Stimulated activated CD4-positive, alpha-beta T cell treated with anti-CD3 and anti-CD28 coated beads, TNF-alpha, amount 100 ng/mL, for 24 hours (primary cell): ENCODE data around the gene UBXN10.
A peak's percentile ranks its signal among the peaks of the same experiment; 100 is the strongest.

Experiments used
- DNase-seq, 3 experiments: peaks; one replicate each; pipeline ENCODE4 v3.0.0-alpha.2; 2020; ENCODE audit warnings: low read depth in 3 of 3

UBXN10 gene, protein sequence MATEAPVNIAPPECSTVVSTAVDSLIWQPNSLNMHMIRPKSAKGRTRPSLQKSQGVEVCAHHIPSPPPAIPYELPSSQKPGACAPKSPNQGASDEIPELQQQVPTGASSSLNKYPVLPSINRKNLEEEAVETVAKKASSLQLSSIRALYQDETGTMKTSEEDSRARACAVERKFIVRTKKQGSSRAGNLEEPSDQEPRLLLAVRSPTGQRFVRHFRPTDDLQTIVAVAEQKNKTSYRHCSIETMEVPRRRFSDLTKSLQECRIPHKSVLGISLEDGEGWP

DNA sequence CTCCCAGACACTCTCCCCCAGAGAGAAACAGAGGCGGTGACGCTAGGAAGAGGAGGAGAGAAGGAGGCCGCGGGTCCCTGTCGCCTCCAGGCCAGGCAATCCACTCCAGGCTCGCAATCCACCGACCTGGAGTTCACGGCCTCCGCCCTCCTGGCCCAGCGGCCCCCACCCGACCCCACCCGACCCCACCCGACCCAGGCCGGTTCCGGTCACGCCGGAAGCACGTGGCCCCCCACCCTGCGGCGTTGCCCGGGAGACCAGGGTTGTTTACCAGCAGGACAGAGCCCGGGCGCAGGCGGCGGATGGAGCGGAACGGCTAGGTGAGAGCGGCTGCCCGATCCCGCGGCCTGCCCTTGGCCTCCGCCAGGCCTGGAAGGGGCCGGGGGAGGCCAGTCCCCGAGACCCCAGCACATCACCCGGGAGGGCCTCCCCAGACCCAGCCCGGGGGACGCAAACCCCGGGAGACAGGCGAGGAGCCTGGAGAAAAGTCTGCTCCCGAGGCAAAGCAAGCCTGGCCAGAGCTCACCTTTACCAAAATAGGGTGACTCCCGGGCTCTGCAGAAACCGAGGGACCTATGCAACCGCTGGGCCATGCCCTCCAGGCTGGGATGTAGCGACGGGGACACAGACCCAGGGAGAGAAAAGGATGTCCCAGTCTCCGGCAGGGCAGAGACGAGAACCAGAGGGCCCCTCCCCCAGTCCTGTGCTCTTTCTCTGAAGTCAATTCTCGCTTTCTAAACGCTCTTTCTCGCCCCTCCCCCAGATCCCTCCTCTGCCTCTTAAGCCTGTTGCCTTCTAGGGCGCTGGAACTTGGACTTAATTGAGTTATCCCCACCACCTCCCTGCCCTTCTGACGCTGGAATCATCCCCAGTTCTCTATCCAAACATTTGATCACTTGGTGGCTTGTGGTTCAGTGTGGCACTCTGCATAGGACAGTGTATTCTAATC is at the start of gene UBXN10, which contains the start of gene PLA2G2C:
Gene UBXN10 (plus strand): TSS at position 263 of the 949 bp plus-strand sequence. CDS start 4,466 bp downstream, outside the sequence.
Gene PLA2G2C (minus strand): TSS at position 685 of the 949 bp plus-strand sequence. CDS start 9,155 bp downstream, outside the sequence.
- peak; percentile 34 to 77 (median 34) for DNase-seq

DNA sequence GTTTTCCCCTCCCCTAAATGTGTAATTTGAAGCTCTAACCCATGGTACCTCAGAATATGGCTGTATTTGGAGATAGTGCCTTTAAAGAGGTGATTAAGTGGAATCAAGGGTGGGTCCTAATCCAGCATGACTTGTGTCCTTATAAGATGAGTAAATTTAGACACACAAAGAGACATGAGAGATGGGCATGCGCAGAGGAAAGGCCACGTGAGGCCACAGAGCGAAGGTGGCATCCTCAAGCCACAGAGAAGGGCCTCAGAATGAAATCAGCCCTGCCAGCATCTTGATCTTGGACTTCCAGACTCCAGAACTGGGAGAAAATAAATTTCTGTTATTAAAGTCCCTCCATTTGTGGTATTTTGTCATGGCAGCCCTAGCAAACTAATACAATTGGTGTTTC is 49.6 kb upstream of the UBXN10 start:
- no peak for DNase-seq

DNA sequence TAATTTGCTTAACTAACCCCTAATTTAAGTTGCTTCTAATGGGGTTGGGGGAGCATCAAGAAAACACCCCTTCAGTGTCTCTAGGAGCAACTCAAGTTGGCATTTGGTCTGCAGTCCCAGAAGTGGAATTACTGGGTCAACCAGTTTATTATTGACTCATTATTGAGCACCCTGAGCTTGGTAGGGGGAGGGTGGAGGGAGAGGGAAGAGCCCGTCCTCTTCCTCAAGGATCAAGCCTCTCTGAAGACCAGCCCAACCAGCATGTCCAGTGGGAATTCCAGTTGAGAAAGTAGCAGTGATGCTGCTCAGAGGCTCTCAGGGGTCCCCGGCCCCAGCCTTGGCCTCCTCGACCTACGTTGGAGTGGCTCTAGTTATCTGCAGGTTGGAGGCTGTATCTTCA is 48.8 kb upstream of the UBXN10 start:
- no peak for DNase-seq

GRCh38 chr1:20137604-20138003 is 48.3 kb upstream of the UBXN10 start:
- no peak for DNase-seq

DNA sequence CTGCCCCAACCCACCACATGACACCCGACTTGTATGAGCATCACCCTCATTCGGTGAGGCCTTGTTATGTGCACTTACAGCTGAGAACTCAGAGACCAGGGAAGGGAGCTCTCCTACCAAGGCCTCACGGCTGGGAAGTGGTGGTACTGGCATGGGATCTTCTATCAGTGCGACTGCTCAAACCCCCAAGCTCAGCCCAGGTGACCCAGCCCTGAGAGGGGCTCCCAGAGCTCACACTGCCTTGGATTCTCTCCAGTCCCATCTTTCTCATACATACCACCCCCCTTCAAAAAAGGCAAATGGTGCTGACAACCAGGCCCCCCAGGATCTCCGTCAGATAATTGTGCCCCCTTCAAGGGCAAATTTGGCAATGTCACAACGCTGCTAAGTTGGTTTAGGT is 47.5 kb upstream of the UBXN10 start:
- no peak for DNase-seq

- DNase-seq = no peak
Measured at GRCh38 chr1:20138961-20139550, 46.8 kb upstream of the UBXN10 start, which contains the start of gene PLA2G2F. TSS of gene PLA2G2F (plus strand) at chr1:20139323. CDS start at chr1:20139428, 105 bp downstream.

DNA sequence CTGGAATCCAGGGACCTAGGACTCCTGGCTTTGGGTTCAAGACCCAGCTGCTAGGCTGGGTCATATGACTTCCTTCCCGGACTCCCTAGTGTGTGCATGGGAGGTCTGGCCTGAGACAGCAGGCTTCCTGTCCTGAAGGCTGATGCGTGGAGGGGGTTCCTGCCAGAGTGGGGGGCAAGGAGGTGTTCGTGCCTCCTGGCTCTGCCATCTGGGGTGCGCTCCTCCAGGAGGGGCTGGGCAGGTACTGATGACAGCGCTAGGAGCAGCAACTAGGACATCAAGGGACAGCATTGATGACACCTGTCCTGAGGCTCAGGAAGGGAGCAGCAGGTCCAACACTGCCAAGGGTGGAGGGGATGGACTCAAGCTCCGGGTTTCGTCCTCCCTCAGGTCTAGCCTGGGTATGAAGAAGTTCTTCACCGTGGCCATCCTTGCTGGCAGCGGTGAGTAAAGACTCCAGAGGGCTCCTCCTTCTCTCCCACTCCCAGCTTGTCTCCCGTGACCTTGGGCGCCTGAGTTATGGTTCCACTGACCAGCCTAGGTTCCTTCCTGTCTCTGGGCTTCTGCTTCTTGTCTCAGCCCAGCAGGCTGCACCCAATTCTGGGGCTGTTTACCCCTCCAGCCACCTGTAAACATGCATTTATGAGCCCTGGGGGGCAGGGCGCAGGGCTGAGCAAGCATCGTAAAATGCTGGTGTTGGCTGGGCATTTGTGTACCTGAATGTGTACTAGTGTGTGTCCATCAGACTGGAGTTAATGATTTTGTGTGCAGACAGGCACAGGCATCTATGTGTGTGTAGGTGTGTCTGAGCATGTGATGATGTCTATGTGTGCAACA is 45.9 kb upstream of the UBXN10 start:
- no peak for DNase-seq

DNA sequence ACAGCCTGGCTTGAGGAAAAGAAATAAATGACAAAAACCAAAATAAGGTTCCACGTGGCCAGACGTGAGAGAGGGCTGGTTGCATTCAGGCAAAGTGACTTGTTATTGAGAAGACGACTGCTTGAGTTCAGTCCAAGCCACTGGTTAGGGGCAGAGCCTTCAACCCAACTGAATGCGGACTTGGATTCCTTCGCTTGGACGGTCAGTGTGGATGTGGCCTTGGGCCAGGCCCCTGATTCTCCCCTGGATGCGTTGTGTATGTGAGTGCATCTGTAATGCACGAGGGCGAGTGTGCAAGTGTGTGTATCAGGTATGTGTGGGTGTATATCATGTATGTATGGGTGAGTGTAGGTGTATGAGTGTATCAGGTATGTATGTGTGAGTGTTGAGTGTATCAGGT is 44.9 kb upstream of the UBXN10 start:
- DNase-seq = no peak

DNA sequence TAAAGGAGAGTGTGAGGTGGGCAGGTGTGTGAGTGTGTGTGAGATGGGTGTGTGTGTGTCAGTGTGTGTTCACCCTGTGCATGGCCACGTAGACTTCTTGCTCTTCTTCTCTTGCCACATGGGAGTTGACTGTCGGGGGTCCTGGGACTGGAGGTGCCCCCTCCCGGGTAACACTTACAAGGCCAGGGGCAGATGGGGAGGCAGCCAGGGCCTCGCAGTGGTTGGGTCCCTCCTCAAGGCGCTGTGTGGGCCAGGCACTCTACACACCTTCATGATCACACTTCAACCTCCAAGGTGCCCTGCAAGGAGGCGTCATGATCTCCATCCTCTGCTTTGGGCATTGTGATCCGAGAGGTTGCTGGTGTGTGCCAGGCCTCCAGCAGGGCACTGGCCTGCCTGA is 44.4 kb upstream of the UBXN10 start:
- no peak for DNase-seq

DNA sequence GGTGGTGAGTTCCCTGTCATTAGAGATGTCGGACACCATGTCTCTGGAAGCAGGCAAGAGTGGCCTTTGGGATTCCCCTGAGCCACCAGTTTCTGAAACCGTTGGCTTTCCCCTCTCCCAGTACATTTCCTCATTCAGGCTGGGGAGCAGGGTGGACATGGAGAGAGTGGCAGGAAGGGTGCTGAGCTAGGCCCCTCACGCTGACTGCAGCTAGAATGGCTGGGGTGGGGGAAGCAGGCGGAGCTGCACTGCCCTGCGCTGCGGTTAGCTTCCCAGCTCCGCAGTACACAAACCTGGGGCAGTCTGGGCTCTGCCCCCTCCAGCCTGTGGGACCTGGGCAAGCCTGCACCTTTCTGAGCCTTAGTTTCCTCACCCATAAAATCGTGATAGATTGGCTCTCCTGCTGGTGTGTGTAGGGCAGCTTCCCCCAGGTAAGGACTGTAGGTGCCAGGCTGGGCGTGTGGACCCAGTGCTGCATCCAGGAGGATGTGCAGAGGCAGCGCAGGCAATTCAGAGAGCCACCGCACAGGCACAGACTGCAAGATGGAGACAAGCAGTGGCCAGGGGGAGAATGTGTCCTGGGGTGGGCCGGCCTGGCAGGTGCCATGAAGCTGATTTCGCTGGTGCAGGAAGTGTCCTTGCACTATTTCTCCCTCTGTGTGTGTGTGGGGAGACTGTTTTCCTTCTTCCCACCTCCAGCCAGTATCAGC is 43.7 kb upstream of the UBXN10 start:
- DNase-seq = no peak

- no peak for DNase-seq
Measured at GRCh38 chr1:20143318-20143717, 42.6 kb upstream of the UBXN10 start.

GRCh38 chr1:20143734-20144565 is 41.9 kb upstream of the UBXN10 start:
- no peak for DNase-seq

DNA sequence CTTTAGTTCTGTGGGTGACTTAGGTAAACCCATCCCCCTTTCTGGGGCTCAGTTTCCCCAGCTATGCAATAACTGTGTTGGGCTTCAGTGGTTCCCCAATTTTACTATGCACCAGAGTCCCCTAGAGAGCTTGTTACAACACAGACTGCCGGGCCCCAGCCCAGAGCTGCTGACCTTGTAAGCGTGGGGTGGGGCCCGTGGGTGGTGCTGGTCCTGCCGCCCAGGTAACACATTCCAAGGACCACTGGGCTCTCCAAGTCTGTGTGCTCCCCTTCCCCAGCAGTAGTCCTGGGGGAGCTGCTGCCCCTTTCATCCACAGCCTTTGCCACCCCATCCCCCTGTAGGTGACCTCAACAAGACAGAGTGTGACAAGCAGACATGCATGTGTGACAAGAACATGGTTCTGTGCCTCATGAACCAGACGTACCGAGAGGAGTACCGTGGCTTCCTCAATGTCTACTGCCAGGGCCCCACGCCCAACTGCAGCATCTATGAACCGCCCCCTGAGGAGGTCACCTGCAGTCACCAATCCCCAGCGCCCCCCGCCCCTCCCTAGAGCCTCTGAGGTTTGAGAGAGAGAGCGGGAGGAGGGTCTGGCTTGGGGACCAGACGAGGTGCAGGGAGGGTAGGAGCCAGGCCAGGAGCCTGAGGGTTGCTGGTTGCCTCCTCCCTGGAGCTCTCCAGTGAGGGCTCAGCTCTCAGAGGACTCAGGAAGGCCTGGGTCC is 37.9 kb upstream of the UBXN10 start:
- DNase-seq = no peak

GRCh38 chr1:20148571-20149500 is 37.1 kb upstream of the UBXN10 start:
- no peak for DNase-seq

- DNase-seq = no peak
Measured at GRCh38 chr1:20149601-20150325, 36.1 kb upstream of the UBXN10 start.

- no peak for DNase-seq
Measured at GRCh38 chr1:20150326-20150705, 35.6 kb upstream of the UBXN10 start.

GRCh38 chr1:20150969-20151368 is 34.9 kb upstream of the UBXN10 start:
- DNase-seq = no peak
